ENCODE results near the gene CEP78. TPM values are rescaled to one million over a fixed set of nuclear protein-coding genes. Genes with fewer than 3 reads are reported as not detected.

Gene CEP78
- total RNA-seq, 1 donor from 2014 or later = 14.8 TPM

DNA sequence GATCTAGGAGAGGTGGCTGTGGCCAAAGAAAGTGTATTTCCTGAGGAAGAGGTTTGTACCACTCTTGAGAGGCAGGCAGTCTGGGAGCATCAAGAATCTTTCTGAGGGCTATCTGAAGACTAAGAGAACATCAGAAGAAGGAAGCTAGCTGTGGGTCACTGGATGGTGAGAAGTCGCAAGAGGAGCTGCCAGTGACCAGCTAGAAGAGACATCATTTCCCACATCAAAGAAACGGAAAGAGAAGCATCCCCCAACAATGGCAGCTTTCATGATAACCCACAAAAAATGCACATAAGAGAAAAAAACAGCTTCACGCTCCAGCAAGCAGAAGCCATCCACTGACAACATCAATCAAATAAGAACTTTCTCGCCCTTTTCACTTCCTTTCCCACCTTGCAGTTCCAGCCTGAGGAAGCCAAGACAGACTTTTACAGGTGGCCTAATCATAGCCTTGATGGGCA lies 25.0 kb upstream of the CEP78 start:
- TF ChIP-seq, protein P1, sequence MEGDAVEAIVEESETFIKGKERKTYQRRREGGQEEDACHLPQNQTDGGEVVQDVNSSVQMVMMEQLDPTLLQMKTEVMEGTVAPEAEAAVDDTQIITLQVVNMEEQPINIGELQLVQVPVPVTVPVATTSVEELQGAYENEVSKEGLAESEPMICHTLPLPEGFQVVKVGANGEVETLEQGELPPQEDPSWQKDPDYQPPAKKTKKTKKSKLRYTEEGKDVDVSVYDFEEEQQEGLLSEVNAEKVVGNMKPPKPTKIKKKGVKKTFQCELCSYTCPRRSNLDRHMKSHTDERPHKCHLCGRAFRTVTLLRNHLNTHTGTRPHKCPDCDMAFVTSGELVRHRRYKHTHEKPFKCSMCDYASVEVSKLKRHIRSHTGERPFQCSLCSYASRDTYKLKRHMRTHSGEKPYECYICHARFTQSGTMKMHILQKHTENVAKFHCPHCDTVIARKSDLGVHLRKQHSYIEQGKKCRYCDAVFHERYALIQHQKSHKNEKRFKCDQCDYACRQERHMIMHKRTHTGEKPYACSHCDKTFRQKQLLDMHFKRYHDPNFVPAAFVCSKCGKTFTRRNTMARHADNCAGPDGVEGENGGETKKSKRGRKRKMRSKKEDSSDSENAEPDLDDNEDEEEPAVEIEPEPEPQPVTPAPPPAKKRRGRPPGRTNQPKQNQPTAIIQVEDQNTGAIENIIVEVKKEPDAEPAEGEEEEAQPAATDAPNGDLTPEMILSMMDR (IDR thresholded peaks at IDR 0.05; ENCODE audit: insufficient read depth, low read length, poor library complexity, severe bottlenecking) = no peak
- Histone ChIP-seq H3K4me3 (ENCODE audit: low read depth, low read length) (no peak overlapping the region), H3K36me3 (ENCODE audit: control insufficient read depth, insufficient read depth, low read length) (no peaks in the 10 kb centered on the region), H3K27me3 (ENCODE audit: control insufficient read depth, insufficient read depth, low read length) (no peaks in the 10 kb centered on the region)
- DNase-seq (ENCODE audit: low read depth) = no peak

DNA sequence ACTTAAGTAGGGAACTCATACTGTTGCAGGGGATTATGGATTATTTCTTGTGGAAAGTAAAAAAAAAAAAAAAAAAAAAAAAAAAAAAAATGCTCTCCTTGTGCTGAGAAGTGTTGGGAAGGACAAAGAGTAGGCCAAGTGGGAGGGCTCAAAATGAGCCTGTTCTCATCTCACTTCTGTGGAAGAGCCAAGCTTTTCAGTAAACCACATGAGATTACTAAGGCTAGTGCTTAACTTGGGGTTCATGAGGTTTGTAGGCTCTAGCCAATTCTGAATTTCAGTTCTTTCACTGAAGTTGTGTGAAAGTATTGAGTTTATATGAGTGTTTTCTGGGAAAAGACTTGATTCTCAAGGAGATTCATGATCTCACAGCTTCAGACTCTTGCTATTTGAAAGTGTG lies 23.0 kb upstream of the CEP78 start:
- no peaks in the 10 kb centered on the region for H3K27me3 ChIP-seq (ENCODE audit: control insufficient read depth, insufficient read depth, low read length)
- no peak for DNase-seq (ENCODE audit: low read depth)
- TF ChIP-seq, protein P1 (IDR thresholded peaks at IDR 0.05; ENCODE audit: insufficient read depth, low read length, poor library complexity, severe bottlenecking) = no peak
- no peaks in the 10 kb centered on the region for H3K36me3 ChIP-seq (ENCODE audit: control insufficient read depth, insufficient read depth, low read length)
- H3K4me3 ChIP-seq (ENCODE audit: low read depth, low read length) = no peak overlapping the region

DNA sequence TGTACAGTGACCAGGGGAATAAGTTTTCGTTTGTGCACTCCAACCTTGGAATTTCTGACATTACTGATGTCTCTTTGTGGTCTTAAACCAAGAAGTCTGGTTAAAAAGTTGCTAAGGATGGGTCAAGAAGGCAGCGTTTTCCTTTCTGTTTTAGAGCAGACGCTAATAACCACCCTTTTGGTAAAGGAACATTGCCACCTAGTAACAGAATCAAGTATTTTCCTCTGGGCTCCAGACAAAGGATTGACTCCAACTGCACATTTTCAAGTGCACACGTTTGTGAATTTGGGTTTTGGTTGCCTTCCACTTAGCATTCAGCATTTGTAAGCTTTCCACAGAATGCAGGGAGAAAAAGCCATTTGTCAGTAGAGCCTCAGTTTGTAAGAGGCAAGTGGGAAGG lies 22.2 kb upstream of the CEP78 start:
- H3K4me3 ChIP-seq (ENCODE audit: low read depth, low read length) = no peak overlapping the region
- H3K27me3 ChIP-seq (ENCODE audit: control insufficient read depth, insufficient read depth, low read length) = no peaks in the 10 kb centered on the region
- no peaks in the 10 kb centered on the region for H3K36me3 ChIP-seq (ENCODE audit: control insufficient read depth, insufficient read depth, low read length)
- peak; percentile 23 for DNase-seq (ENCODE audit: low read depth)
- TF ChIP-seq, protein P1 (IDR thresholded peaks at IDR 0.05; ENCODE audit: insufficient read depth, low read length, poor library complexity, severe bottlenecking) = peak; percentile 30

DNA sequence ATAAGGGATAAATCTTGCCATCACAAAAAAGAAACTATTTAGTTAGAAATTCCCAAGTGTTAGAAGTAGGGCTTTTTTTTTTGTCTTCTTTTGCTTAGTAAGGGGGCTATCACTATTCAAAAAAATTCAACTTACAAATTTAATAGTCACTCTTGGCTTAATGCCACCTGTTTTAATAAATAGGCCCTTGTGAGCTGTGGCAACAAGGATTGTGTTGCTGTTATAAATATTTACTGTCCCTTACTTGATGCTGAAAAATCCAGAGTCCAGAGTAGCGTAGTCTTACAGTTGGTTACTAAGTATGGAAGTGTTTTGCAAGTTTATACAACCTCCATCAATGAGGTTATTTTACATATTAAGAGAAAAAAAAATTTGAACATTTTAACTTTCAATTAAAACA lies 21.4 kb upstream of the CEP78 start:
- Histone ChIP-seq H3K4me3 (ENCODE audit: low read depth, low read length) (no peak overlapping the region), H3K36me3 (ENCODE audit: control insufficient read depth, insufficient read depth, low read length) (no peaks in the 10 kb centered on the region), H3K27me3 (ENCODE audit: control insufficient read depth, insufficient read depth, low read length) (no peaks in the 10 kb centered on the region)
- TF ChIP-seq, protein P1 (IDR thresholded peaks at IDR 0.05; ENCODE audit: insufficient read depth, low read length, poor library complexity, severe bottlenecking) = no peak
- DNase-seq (ENCODE audit: low read depth) = no peak

DNA sequence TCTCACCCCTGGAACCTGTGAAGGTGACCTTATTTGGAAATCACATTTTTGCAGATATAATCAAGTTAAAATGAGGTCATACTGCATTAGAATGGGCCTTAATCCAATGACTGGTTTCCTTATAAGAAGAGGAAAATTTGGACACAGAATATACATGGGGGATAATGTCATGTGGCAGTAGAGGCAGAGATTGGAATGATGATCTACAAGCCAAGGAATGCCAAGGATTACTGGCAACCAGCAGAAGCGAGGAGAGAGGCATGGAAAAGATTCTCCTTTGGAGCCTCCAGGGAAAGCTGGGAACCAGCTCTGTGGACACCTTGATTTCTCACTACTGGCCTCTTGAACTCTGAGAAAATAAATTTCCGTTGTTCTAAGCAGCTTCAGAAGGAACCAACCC lies 20.2 kb upstream of the CEP78 start:
- no peak for DNase-seq (ENCODE audit: low read depth)
- TF ChIP-seq, protein P1 (IDR thresholded peaks at IDR 0.05; ENCODE audit: insufficient read depth, low read length, poor library complexity, severe bottlenecking) = no peak
- Histone ChIP-seq H3K36me3 (ENCODE audit: control insufficient read depth, insufficient read depth, low read length) (no peaks in the 10 kb centered on the region), H3K27me3 (ENCODE audit: control insufficient read depth, insufficient read depth, low read length) (no peaks in the 10 kb centered on the region), H3K4me3 (ENCODE audit: low read depth, low read length) (no peak overlapping the region)

DNA sequence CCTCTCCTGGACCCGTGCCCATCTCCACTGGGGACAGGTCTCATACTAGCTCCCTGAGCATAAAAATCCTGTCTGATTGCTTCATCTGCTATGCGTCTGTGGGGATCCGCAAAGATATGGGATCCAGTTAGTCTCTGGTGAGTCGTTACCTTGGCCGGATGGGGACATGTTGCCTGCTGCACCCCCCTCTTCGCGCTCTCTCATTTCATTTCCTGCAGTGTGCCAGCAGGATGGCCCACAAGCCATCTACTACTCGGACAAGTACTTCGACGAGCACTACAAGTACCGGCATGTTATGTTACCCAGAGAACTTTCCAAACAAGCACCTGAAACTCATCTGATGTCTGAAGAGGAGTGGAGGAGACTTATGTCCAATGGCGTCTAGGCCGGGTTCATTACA lies 17.0 kb upstream of the CEP78 start:
- no peak for DNase-seq (ENCODE audit: low read depth)
- TF ChIP-seq, protein P1 (IDR thresholded peaks at IDR 0.05; ENCODE audit: insufficient read depth, low read length, poor library complexity, severe bottlenecking) = no peak
- H3K4me3 ChIP-seq (ENCODE audit: low read depth, low read length) = no peak overlapping the region
- no peaks in the 10 kb centered on the region for H3K36me3 ChIP-seq (ENCODE audit: control insufficient read depth, insufficient read depth, low read length)
- H3K27me3 ChIP-seq (ENCODE audit: control insufficient read depth, insufficient read depth, low read length) = no peaks in the 10 kb centered on the region
